Retinal pigment epithelial cell (primary cell): ENCODE data around the gene BICRAL.
"Not testable (repeated sequence)": the region's sequence is repeated elsewhere in the genome, so short reads cannot be mapped to it uniquely, and the experiment has no call there.

ENCODE experiments used
- DNase-seq: peaks from one replicate; pipeline ENCODE4 v3.0.0-alpha.2; 2010; ENCODE audit warnings: low read depth
- H3K4me3 ChIP-seq: 2 replicates; pipeline ENCODE4 v1.5.1; 2011; ENCODE audit warnings: mild to moderate bottlenecking, low read length, control low read depth, moderate library complexity
- TF ChIP-seq, protein P1 (sequence below): conservative IDR thresholded peaks from 2 replicates; pipeline ENCODE4 v1.5.1; 2011; ENCODE audit warnings: low read depth, low read length, control low read depth, inconsistent platforms

The BICRAL gene

GRCh38 chr6:42891199-42891722 lies 109.4 kb downstream of the BICRAL start:
- DNase-seq = no peak
- H3K4me3 ChIP-seq = peak overlapping the region; percentile 95
- TF ChIP-seq, protein P1, sequence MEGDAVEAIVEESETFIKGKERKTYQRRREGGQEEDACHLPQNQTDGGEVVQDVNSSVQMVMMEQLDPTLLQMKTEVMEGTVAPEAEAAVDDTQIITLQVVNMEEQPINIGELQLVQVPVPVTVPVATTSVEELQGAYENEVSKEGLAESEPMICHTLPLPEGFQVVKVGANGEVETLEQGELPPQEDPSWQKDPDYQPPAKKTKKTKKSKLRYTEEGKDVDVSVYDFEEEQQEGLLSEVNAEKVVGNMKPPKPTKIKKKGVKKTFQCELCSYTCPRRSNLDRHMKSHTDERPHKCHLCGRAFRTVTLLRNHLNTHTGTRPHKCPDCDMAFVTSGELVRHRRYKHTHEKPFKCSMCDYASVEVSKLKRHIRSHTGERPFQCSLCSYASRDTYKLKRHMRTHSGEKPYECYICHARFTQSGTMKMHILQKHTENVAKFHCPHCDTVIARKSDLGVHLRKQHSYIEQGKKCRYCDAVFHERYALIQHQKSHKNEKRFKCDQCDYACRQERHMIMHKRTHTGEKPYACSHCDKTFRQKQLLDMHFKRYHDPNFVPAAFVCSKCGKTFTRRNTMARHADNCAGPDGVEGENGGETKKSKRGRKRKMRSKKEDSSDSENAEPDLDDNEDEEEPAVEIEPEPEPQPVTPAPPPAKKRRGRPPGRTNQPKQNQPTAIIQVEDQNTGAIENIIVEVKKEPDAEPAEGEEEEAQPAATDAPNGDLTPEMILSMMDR = no peak

DNA sequence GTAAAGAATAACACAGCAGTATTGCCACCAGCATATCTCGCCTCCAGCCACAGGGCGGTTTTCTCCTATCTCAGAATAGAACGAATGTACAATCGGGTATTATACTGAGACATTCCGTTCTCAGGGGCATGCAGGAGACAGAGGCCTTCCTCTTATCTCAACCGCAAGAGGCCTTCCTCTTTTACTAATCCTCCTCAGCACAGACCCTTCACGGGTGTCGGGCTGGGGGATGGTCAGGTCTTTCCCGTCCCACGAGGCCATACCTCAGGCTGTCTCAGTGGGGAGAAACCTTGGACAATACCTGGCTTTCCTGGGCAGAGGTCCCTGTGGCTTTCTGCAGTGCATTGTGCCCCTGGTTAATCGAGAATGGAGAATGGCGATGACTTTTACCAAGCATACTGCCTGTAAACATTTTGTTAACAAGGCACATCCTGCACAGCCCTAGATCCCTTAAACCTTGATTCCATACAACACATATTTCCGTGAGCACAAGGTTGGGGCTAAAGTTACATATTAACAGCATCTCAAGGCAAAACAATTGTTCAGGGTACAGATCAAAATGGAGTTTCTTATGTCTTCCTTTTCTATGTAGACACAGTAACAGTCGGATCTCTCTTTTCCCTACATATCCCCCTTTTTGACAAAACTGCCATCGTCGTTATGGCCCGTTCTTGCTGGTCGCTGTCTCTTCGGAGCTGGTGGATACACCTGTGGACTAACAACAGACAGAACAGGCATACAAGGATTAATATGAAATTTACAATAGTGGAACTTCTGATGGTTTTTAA lies 112.4 kb downstream of the BICRAL start:
- not testable (repeated sequence) for DNase-seq, H3K4me3 ChIP-seq

- H3K4me3 ChIP-seq = no peak overlapping the region
- DNase-seq = no peak
- TF ChIP-seq, protein P1 = no peak
Measured at GRCh38 chr6:42896178-42896719, 114.4 kb downstream of the BICRAL start.

GRCh38 chr6:42898891-42899361 lies 117.1 kb downstream of the BICRAL start:
- TF ChIP-seq, protein P1 = peak; percentile 61
- H3K4me3 ChIP-seq = no peak overlapping the region
- DNase-seq = peak; percentile 22

- H3K4me3 ChIP-seq = no peak overlapping the region
- TF ChIP-seq, protein P1 = no peak
- no peak for DNase-seq
Measured at GRCh38 chr6:42899871-42900270, 118.0 kb downstream of the BICRAL start.

DNA sequence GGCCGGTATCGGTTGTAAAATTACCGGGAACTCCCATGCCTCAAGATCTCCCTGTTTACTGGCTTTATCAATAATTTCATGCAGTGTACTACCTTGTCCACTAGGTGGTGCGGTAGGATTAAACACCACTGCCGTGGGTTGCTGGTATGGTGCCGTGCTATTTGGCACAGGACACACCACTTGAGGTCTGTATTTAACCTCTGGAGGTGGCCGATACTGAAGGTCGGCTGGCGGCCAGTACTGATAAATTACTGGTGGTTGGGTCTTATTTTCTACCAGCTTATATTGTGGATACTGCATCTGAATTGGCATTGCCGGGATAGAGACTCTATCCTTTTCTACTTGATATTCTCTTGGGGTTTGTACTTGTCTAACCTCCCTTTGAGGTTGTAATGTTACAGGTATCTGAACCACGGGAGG lies 119.7 kb downstream of the BICRAL start:
- TF ChIP-seq, protein P1 = peak; percentile 80
- H3K4me3 ChIP-seq = no peak overlapping the region
- peak; percentile 40 for DNase-seq

DNA sequence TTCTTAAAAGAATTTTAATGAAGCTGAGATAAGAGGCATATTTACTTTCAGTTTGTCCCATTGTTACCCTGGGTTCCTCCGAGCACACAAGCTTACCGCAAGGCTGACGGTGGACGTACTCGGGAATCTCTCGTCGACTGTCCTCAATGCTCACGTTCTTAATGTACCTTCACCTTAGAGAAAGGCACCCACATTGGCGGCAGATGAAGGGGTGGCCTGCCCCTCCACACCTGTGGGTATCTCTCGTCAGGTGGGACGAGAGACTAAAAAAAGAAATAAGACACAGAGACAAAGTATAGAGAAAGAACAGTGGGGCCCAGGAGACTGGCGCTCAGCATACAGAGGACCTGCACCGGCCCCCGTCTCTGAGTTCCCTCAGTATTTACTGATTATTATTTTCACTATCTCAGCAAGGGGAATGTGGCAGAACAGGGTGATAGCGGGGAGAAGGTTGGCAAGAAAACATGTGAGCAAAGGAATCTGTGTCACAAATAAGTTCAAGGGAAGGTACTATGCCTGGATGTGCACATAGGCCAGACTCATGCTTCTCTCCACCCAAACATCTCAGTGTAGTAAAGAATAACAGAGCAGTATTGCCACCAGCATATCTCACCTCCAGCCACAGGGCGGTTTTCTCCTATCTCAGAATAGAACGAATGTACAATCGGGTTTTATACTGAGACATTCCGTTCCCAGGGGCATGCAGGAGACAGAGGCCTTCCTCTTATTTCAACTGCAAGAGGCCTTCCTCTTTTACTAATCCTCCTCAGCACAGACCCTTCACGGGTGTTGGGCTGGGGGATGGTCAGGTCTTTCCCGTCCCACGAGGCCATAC lies 120.8 kb downstream of the BICRAL start:
- DNase-seq, H3K4me3 ChIP-seq: not testable (repeated sequence)

GRCh38 chr6:42904467-42904866 lies 122.6 kb downstream of the BICRAL start:
- no peak for DNase-seq
- TF ChIP-seq, protein P1 = no peak
- no peak overlapping the region for H3K4me3 ChIP-seq
